Stimulated activated CD4-positive, alpha-beta T cell treated with anti-CD3 and anti-CD28 coated beads, Interleukin-4, amount 100 ng/mL, for 1 hour (primary cell): ENCODE measurements around the gene SEPTIN3.

Experiments used
- DNase-seq: peaks from one replicate; pipeline ENCODE4 v3.0.0-alpha.2; 2020

Gene SEPTIN3

DNA sequence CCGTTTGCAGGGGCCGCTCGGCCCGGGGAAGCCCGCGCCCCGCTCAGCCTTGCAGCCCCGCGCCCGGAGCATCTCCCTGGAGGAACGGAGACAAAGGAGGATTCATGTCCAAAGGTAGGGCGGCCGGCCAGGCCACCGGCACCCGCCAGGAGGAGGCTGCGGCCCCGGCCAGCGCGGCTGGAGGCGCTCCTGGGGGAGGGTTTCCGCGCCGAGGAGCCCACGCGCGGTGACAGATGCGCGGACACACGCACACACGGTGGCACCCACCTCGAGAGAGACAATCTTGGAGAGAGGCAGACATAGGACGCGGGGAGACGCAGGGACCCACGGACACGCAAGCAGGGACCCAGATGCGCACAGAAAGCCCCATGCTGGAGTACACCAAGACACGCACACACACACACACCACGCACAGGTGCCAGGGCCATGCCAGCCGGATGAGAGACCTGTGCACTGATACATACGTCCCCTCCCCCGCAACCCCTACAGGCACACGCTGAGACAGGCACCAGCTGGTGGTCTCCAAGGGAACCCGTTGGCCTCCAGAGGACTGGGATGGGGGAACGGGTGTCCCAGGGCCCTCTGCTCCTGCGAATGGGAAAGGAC, 7.8 kb downstream of the SEPTIN3 start:
- no peak for DNase-seq

DNA sequence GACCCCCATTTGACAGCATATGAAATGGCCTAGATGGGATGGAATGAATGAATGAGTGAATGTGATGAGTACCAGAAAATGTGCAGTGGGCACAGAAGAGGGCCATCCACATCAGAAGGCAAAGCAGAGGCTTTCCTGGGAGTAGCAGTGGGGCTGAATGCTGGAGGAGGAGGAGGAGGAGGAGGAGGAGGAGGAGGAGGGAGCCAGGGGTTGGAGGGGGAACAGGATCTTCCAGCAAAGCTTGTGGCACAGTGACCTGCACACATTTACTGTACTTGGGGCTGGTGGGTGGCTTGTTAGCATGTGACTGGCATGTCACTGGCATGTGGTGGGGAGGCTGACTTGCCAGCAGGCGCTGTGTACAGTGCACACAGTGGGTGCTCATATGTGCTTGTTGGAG, 9.5 kb downstream of the SEPTIN3 start:
- no peak for DNase-seq

DNA sequence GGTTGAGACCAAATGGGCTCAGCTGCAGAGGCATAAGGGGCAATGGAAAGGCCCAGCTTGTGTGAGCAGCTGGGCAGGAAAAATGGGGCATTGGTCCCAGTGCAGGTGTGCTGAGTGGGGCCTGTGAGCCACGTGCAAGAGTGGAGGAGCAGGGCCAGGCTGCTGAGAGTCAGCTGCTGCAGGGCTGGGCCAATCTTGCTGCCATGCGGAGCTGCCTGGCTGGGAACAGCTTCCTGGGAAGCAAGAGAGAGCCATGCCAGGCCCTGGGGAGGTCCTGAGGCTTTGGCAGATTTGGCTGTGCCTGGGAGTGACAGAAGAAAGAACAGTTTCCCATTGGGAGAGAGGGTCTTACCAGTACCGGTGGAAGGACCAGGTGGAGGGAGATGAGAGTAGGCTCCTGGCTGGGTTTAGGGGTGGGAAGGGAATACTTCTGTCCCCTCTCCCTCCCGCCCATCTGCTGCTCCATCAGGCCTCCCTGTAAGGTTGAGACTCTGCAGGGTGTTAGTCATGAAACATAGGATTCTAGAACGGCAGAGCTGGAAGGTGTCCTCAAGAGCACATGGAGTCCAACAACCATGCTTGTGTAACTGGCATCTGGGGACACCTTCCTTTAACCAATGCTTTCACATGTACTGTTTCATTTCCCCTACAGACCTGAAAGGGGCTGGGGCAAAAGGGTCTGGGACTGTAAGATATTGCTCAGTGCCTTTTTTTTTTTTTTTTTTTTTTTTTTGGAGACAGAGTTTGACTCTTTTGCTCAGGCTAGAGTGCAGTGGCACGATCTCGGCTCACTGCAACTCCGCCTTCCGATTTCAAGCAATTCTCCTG, 10.4 kb downstream of the SEPTIN3 start:
- DNase-seq: no peak

DNA sequence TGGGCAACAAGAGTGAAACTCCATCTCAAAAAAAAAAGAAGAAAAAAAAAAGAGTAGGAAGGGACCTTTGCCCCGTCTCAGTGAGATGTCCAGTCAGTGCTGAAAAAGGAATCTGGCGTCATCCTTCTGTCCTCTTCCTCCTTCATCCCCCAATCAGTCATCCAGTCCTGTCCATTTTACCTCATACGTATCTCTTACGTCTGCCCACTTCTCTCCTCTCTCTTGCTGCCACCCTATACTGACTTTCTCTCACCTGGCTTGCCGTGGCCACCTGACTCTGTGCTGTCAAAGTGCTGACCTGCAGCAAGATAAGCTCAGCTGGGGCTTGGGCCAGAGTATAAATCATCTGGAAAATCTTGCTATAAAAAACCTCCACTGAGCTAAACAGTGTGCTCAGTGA, 13.6 kb downstream of the SEPTIN3 start:
- no peak for DNase-seq

DNA sequence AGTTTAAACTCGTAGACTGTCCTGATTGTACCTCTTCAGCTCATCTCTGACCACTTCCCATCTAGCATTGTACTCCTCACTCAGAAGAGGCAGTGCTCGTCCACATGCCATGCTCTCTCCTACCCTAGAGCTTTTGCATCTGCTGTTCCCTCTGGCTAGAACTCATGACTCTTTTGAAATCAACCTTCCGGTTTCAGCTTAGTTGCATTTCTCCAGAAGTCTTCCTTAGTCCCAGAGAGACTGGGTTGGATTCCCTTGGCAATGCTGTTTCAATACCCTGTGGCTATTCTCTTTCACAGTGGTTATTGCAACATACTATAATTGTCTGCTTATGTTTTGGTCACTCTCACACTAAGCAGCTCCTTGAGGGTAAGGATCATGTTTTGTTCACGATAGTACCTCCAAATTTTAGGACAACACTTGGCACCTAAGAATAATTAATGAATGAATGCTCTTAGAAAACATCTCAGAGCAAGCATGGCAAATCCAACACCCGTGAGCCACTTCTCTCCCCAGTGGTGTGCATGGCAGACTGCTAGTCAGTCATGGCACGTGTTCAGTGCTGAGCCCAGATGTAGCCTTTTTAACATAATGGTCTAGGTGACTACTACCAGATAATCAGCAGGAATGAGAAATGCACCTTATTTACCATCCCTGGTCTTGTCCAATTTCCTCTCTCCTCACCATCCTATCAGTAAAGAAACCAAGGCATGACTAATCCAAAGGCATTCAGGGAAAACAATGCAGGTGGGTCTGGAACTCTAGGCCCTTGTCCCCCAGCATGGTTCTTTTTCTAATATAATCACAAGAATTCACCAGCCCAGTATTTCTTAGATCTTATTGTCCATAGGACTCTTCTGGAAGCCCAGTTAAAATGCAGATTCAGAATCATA, 14.5 kb downstream of the SEPTIN3 start:
- DNase-seq: no peak

DNA sequence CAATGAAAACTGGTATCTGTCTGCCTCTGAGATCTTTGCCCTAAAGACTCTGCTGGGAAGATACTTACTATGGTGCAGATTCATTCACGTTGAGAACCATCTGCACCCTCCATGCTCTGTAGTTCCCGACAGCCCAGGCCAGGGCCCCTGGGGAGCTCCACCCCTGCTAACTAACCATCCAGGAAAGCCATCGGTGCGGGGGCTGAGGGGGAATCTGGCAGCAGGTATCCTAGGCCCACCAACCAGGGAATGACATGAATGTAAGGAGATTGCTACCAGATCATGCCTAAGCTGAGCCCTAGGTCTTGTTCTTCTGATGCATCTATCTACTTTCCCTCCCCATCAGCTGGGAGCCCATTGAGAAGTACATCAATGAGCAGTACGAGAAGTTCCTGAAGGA, 18.0 kb downstream of the SEPTIN3 start:
- no peak for DNase-seq

DNA sequence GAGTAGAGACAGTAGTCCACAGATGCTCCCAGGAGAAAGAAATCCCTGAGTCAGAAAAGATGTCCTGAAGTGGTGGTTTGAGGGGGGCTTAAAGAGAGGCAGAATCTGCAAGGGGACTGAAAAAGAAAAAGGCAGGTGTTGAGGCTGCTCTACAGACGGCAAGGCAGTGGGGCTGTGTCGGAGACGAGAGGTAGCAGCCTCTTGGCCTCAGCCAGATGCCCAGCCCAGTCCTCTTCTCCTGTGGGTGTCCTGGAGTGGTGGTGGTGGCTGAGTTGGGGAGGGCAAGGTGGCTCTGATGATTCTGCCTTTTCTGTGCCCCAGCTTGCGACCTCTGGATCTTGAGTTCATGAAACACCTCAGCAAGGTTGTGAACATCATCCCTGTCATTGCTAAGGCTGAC, 20.0 kb downstream of the SEPTIN3 start:
- DNase-seq: no peak

DNA sequence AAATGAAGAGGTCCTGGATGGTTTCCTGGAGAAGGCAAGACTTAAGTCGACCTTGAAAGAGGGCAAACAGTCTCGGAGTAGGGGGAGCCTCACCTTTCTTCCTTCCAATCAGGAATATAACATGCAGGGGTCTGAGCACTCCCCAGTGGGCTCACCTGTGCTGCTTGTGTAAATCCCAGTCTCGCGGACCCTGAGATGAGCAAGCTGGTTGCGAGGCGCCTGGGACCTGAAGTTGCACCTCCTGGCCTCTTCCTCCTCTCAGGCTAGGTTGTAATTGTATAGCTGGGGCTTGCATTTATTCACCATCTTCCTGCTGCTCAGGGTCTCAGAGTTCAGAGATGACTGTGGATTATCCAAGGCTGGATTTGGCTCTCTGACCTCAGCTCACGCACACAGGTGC, 21.9 kb downstream of the SEPTIN3 start:
- DNase-seq: no peak

DNA sequence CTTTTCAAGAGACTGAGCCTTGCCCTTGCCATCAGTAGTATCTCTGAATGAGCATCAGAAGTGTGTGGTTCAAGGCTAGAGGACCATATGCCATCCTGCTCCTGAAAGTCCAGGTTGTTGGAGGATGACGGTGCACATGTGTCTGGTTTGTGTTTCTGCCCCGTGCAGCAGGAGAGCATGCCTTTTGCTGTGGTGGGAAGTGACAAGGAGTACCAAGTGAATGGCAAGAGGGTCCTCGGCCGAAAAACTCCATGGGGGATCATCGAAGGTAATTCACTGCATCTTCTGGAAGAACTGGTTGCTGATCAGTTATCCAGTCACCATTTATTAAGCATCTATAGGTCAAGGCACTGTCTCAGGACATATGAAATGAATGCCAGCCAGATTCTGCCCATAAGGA, 23.3 kb downstream of the SEPTIN3 start:
- no peak for DNase-seq

DNA sequence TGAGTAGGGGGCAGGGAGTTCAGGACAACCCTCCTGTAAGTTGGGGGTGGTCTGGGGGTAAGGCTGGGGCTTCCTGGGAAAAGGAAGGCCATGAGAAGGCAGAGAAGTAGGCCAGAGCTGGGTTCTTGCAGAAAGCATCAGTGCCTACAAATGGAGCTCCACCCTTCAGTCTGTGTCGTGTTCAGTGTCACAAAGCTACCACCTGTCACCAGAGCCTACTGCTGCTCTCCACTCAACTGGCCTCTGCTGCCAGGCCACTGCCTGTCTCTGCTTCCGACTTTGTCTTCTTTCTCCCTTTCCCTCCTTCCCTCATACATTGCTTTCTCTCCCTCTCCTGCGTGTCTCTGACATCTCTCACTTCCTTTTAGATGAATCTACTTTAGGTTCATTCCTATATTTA, 26.0 kb downstream of the SEPTIN3 start:
- DNase-seq: no peak

DNA sequence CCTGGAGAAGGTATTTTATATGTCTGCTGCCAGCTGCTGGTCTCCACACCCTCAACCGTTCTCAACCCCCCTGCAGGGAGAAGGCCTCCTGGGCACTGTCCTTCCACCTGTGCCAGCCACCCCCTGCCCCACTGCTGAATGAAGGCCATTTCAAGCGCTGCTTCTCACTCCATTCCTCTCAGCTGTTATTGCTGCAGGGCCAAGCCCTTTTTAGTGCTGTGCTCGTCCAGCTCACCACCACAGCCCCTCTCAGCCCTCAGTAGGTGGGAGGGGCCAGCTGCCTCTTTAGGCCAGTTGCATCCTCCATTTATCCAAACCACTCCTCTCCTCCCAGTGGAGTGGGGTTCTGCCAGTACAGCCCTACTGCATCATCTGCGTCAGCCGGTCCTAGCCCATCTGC, 27.6 kb downstream of the SEPTIN3 start:
- no peak for DNase-seq

DNA sequence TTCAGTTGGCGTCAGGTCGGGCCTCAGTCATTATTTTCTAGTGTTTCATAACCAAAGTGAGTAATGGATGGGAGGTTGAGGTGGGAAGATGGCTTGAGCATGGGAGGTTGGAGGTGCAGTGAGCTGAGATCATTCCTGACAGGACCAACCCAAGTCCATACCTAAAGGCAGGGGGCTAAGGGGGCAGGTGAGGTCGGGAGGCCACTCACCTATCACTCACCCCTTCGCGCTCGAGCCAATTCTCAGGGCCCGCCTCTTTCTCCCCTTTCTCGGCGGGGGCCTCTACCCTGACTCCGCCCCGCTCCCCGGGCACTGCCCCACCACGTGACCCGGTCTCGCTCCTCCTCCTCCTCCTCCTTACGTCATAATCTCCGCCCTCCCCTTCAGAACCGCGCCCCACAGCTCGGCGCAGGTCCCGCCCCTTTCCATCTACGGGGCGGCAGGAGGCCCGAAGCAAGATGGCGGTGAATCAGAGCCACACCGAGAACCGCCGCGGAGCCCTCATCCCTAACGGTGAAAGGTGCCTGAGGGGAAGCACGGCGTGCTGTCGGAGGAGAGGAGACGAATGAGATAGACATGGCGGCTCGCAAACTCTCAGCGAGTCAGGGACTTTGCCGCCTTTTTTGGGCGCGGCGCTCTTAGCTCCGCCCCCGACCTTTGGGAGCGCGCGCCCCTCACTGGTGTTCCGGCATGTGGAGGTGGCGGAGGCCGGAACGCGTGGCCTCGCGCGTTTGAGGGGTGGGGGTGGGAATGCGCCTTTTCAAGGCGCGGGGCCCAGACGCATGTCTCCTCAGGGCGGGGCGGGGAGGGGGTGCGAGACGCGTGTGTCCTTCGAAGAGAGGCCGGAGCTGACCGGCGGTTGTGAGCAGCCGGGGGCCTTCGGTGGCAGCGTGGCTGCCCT, 29.4 kb downstream of the SEPTIN3 start, which contains the start of gene WBP2NL:
Gene WBP2NL (plus strand): TSS at position 428 of the 901 bp plus-strand sequence. CDS start 31 bp downstream, at position 459.
- peak; percentile 86 for DNase-seq

DNA sequence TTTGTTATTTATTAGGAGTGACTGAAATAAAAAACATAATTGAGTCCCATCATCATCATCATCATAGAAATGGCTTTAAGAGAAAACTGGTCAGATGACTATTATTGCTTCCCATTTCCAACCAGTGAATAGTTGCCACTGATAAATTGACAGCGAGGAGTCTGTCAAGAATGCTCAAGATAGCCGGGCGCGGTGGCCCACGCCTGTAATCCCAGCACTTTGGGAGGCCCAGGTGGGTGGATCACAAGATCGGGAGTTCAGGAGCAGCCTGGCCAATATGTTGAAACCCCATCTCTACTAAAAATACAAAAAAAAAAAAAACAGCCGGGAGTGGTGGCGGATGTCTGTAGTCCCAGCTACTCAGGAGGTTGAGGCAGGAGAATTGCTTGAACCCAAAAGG, 31.2 kb downstream of the SEPTIN3 start:
- DNase-seq: no peak

DNA sequence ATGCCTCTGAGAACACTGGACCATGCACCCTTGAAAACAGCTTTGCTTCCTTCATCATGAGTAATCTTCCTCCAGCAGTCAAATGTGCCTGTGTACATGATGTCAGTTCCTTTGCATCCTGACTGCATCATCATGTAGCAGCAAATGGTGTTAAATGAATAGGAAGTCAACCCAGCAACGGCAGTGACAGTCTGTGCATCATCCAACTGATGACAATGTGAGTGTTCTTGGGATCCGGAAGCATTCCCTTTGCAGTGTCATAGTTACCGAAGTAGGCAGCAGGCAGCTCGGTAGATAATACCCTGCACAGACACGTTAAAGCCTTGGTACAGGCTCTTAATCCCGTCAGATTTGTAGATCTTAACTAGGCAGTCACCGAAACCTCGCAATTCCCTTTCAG, 31.9 kb downstream of the SEPTIN3 start:
- no peak for DNase-seq

DNA sequence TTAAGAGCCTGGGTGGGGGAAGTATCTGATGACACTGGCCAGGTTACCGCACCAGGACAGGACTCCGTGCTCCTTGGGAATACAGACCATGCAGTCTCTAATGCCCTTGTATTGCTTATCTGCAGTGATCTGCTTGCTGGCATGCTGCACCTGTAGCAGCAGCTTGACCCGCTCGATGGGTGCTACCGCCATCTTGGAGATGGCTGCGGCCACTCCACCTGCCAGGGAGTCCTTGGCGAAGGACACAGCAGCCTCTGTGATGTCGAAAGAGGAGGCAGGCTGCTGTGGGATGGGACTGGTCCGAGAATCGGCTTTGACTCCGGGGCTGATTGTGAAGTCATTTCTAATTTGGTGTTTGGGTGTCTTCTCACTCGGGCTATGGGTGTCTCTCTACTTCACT, 32.5 kb downstream of the SEPTIN3 start:
- DNase-seq: no peak

DNA sequence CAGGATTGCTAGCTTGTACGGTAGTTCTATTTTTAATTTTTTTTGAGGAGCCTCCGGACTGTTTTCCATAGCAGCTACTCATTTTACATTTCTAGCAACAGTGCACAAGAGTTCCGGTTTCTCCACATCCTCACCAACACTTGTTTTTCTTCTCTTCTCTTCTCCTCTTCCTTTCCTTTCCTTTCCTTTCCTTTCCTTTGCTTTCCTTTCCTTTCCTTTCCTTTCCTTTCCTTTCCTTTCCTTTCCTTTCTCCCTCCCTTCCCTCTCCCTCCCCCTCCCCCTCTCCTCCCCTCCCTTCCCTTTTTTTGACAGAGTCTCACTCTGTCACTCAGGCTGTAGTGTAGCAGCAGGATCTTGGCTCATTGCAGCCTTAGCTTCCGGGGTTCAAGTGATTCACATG, 38.7 kb downstream of the SEPTIN3 start:
- no peak for DNase-seq

DNA sequence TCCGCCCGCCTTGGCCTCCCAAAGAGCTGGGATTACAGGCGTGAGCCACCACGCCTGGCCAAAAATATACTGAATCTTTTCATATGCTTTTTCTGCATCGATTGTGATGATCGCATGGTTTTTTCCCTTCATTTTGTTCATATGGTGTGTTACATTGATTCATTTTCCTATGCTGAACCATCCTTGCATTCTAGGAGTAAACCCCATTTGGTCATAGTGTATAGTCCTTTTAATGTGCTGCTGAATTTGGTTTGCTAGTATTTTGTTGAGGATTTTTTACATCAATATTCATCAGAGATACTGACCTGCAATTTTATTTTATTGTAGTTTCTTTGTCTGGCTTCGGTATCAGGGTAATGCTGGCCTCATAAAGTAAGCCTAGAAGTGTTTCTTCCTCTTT, 41.5 kb downstream of the SEPTIN3 start:
- no peak for DNase-seq

DNA sequence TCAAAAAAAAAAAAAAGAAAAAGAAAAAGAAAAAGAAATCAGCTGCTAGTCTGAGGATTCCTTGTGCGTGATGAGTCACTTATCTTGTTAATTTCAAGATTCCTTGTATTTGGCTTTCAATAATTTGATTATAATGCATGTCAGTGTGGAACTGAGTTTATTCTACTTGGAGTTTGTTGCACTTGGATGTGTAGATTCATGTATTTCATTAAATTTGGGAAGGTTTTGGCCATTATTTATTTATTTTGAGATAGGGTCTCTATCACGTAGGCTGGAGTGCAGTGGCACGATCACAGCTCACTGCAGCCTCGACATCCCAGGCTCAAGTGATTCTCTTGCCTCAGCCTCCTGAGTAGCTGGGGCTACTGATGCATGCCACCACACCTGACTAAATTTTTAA, 44.1 kb downstream of the SEPTIN3 start:
- DNase-seq: no peak

DNA sequence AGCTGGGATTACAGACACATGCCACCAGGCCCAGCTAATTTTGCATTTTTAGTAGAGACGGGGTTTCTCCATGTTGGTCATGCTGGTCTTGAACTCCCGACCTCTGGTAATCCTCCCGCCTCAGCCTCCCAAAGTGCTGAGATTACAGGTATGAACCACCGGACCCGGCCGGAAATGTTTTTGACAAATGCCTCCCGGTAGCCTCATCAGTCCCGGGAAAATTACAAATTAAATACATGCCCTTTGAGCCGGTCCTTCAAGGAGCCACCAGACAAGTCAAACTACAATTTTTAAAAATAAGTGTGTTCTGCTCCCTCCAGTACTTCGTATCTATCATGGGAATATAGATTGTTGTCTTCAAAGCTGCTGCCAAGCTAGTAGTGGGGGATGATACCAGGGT, 46.9 kb downstream of the SEPTIN3 start:
- no peak for DNase-seq

DNA sequence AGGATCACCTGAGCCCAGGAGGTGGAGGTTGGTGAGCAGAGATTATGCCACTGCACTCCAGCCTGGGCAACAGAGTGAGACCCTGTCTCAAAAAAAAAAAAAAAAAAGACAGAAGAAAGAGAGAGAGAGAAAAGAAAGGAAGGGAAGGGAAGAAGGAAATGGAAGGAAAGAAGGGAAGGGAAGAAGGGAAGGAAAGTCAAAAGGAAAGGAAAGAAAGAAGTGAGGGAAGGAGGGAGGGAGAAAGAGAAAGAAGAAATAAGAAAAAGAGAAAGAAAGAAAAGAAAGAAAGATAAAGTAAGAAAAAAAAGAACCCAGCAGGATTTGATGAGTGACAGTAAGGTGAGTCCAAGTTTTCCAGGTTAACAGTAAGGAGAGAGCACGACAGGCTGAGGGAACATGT, 49.0 kb downstream of the SEPTIN3 start:
- no peak for DNase-seq
